Astrocyte (in vitro differentiated cells and primary cell): ENCODE results near the gene USP6NL.
"Not testable (repeated sequence)": the region's sequence is repeated elsewhere in the genome, so short reads cannot be mapped to it uniquely, and the experiment has no call there.

Source experiments
- CTCF ChIP-seq: IDR thresholded peaks from 2 replicates; pipeline ENCODE4 v1.5.1; 2011; ENCODE audit warnings: low read depth, mild to moderate bottlenecking, inconsistent platforms, low read length, moderate library complexity; ENCODE audit not compliant: insufficient read depth
- EZH2 ChIP-seq: IDR thresholded peaks from 2 replicates; pipeline ENCODE4 v1.6.1; 2012; ENCODE audit warnings: mild to moderate bottlenecking, low read length, inconsistent platforms; ENCODE audit not compliant: insufficient read depth

- TF ChIP-seq CTCF, EZH2: not testable (repeated sequence)
These were observed 16.5 kb upstream of the USP6NL start for GRCh38 chr10:11627941-11628340.
